Small intestine (tissue), 7 donors: Measurements from ENCODE around the gene MAPRE3. TPM values are rescaled to one million over a fixed set of nuclear protein-coding genes. Genes with fewer than 3 reads are reported as not detected.

Experiments
- DNase-seq, 2 donors: peaks; one replicate each; pipeline versions ENCODE4 v3.0.0 to v3.0.0-alpha.2; 2013
- FAIRE-seq: peaks from 2 replicates; lab custom pipeline; 2012; peaks lifted over from hg19 to GRCh38; lab: Jason Lieb, UNC
- H3K27ac ChIP-seq, 3 donors: one replicate each; pipeline ENCODE4 v1.5.1; 2013; ENCODE audit warnings: low read length in 2 of 3, mild to moderate bottlenecking in 2 of 3, control low read depth in 1 of 3, inconsistent platforms in 1 of 3, low read depth in 1 of 3, moderate library complexity in 1 of 3
- H3K27me3 ChIP-seq, 3 donors: one replicate each; pipeline ENCODE4 v1.6.1; 2013; ENCODE audit warnings: low read length in 3 of 3, inconsistent platforms in 1 of 3; ENCODE audit not compliant: control insufficient read depth in 3 of 3, insufficient read depth in 3 of 3
- H3K36me3 ChIP-seq, 3 donors: one replicate each; pipeline ENCODE4 v1.6.1; 2013; ENCODE audit warnings: low read length in 3 of 3, inconsistent platforms in 1 of 3, low read depth in 1 of 3, mild to moderate bottlenecking in 1 of 3, moderate library complexity in 1 of 3; ENCODE audit not compliant: control insufficient read depth in 3 of 3, insufficient read depth in 2 of 3
- H3K4me1 ChIP-seq, 3 donors: one replicate each; pipeline ENCODE4 v1.6.1; 2013; ENCODE audit warnings: low read length in 2 of 3, inconsistent platforms in 1 of 3, low read depth in 1 of 3, mild to moderate bottlenecking in 1 of 3, moderate library complexity in 1 of 3; ENCODE audit not compliant: control insufficient read depth in 3 of 3, insufficient read depth in 2 of 3
- H3K4me3 ChIP-seq, 3 donors: one replicate each; pipeline ENCODE4 v1.5.1; 2013; ENCODE audit warnings: low read length in 3 of 3, control low read depth in 1 of 3, inconsistent platforms in 1 of 3, low read depth in 1 of 3, mild to moderate bottlenecking in 1 of 3, moderate library complexity in 1 of 3
- H3K9me3 ChIP-seq, 2 donors: one replicate each; pipeline ENCODE4 v1.6.1; 2013; ENCODE audit warnings: low read depth in 1 of 2, low read length in 1 of 2; ENCODE audit not compliant: control insufficient read depth in 2 of 2, insufficient read depth in 1 of 2
- WGBS, 3 donors: extraction: QIAGEN DNeasy Blood & Tissue Kit; methylation state at CpG; one replicate each; pipeline ENCODE4 v1.1.7; 2013; 5-methylcytosine and 5-hydroxymethylcytosine counted together
- polyA plus RNA-seq, 4 donors: library from polyadenylated mRNA; stranded (reverse) in 3 of 4; unstranded in 1 of 4; fragments of 200-250 nt in 3 of 4; fragments of 120-200 nt in 1 of 4; gene quantifications; one replicate each; pipeline versions ENCODE4 v1.2.1 to v1.2.3, GENCODE V29; 2013
- donor health status: healthy with polysubstance abuse.
- donor health status: control.
- donor health status: control.
- donor health status: Bipolar disorder and iron deficiency.
- donor health status: healthy.

The MAPRE3 gene
- polyA plus RNA-seq, 4 donors = 2.9 to 11.1 (median 6.0) TPM

DNA sequence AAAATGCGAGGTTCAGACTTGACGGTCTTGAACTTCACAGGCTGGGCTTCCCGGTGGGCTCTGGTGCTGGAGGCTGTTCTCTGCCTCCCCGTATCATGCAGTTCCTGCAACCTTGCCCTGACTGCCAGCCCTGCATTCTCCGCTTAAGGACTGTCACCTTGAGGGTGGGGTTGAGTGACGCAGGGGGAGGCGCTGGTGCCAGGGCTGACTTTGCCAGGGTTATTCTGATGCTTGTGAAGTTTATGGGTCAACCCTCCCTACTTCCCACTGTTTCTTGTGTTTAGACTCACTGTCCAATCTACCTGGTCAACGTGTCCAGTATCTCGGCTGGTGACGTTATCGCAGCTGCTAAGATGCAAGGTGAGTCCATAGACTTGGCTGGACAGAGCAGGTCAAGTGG is 37.5 kb upstream of the MAPRE3 start:
- H3K4me1 ChIP-seq = no peaks in the 10 kb centered on the region
- H3K9me3 ChIP-seq = no peaks in the 10 kb centered on the region
- DNase-seq (peak in 1 of 2 donors; percentile 7), FAIRE-seq (no peak)
- H3K36me3 ChIP-seq = no peaks in the 10 kb centered on the region
- H3K27ac ChIP-seq = no peak overlapping the region
- peaks cover 0 to 7% (median 5%) of the 10 kb centered on the region in 3 donors for H3K27me3 ChIP-seq
- 43 to 76% (median 55%) methylated on average over 11 of the region's 11 CpGs for WGBS, 3 donors
- no peak overlapping the region for H3K4me3 ChIP-seq

GRCh38 chr2:26933431-26934334 is 36.8 kb upstream of the MAPRE3 start:
- Histone ChIP-seq H3K4me1 (no peaks in the 10 kb centered on the region), H3K4me3 (no peak overlapping the region), H3K36me3 (no peaks in the 10 kb centered on the region), H3K27me3 (peaks cover 0 to 7% (median 5%) of the 10 kb centered on the region in 3 donors), H3K27ac (no peak overlapping the region), H3K9me3 (no peaks in the 10 kb centered on the region)
- DNase-seq (no peak), FAIRE-seq (no peak)
- 78 to 84% (median 83%) methylated on average over 14 to 16 of the region's 16 CpGs for WGBS, 3 donors

GRCh38 chr2:26934335-26934724 is 36.1 kb upstream of the MAPRE3 start:
- H3K4me3 ChIP-seq = no peak overlapping the region
- H3K27me3 ChIP-seq = peaks cover 0 to 7% (median 5%) of the 10 kb centered on the region in 3 donors
- FAIRE-seq (no peak), DNase-seq (no peak)
- H3K36me3 ChIP-seq = no peaks in the 10 kb centered on the region
- 85 to 86% (median 86%) methylated on average over 10 of the region's 10 CpGs for WGBS, 3 donors
- H3K4me1 ChIP-seq = no peaks in the 10 kb centered on the region
- H3K9me3 ChIP-seq = no peaks in the 10 kb centered on the region
- H3K27ac ChIP-seq = no peak overlapping the region

DNA sequence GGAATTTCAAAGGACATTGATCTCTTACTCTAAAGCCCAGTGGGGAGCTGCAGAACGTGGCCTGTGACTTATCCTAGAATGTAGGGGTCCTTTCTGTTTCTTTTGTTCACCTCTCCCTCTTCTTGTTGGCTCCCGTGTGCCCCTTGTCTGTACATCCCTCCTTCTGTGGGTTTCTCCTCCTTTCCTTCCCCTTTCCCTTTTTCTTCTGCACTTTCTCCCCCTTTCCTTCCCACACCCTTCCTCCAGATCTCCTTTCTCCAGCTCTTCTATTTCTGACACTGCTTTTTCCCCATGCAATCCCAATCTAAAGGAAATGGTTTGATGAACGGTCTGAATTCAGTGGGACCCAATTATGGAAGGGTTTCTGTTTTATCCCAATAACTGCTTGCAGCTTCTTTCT is 35.5 kb upstream of the MAPRE3 start:
- DNase-seq = no peak
- Histone ChIP-seq H3K36me3 (no peaks in the 10 kb centered on the region), H3K4me3 (no peak overlapping the region), H3K9me3 (no peaks in the 10 kb centered on the region), H3K27me3 (peaks cover 0 to 5% (median 5%) of the 10 kb centered on the region in 3 donors), H3K4me1 (no peaks in the 10 kb centered on the region), H3K27ac (no peak overlapping the region)
- WGBS, 3 donors = 47 to 59% (median 54%) methylated on average over 2 to 3 of the region's 3 CpGs
- FAIRE-seq = no peak

- FAIRE-seq (no peak), DNase-seq (no peak)
- H3K4me1 ChIP-seq = no peaks in the 10 kb centered on the region
- H3K9me3 ChIP-seq = no peaks in the 10 kb centered on the region
- H3K36me3 ChIP-seq = no peaks in the 10 kb centered on the region
- WGBS, 3 donors = 77 to 88% (median 86%) methylated on average over 5 of the region's 5 CpGs
- peaks cover 0 to 3% (median 2%) of the 10 kb centered on the region in 3 donors for H3K27me3 ChIP-seq
- no peak overlapping the region for H3K27ac ChIP-seq
- H3K4me3 ChIP-seq = no peak overlapping the region
These were observed 33.6 kb upstream of the MAPRE3 start for GRCh38 chr2:26936855-26937254.

GRCh38 chr2:26938399-26939118 is 31.9 kb upstream of the MAPRE3 start:
- no peak for FAIRE-seq
- Histone ChIP-seq H3K4me1 (no peaks in the 10 kb centered on the region), H3K4me3 (no peak overlapping the region), H3K36me3 (no peaks in the 10 kb centered on the region), H3K27ac (no peak overlapping the region), H3K27me3 (peaks cover 0 to 15% (median 3%) of the 10 kb centered on the region in 3 donors), H3K9me3 (no peaks in the 10 kb centered on the region)
- 69 to 74% (median 70%) methylated on average over 10 of the region's 10 CpGs for WGBS, 3 donors
- no peak for DNase-seq

GRCh38 chr2:26940001-26940400 is 30.4 kb upstream of the MAPRE3 start:
- Histone ChIP-seq H3K27me3 (peaks cover 0 to 19% (median 3%) of the 10 kb centered on the region in 3 donors), H3K27ac (no peak overlapping the region), H3K9me3 (no peaks in the 10 kb centered on the region), H3K4me3 (no peak overlapping the region), H3K4me1 (no peaks in the 10 kb centered on the region), H3K36me3 (no peaks in the 10 kb centered on the region)
- 80 to 86% (median 84%) methylated on average over 9 of the region's 9 CpGs for WGBS, 3 donors
- DNase-seq = no peak
- no peak for FAIRE-seq

- WGBS, 3 donors = 60 to 73% (median 66%) methylated on average over 3 of the region's 3 CpGs
- Histone ChIP-seq H3K9me3 (no peaks in the 10 kb centered on the region), H3K27ac (no peak overlapping the region), H3K4me3 (no peak overlapping the region), H3K27me3 (peaks cover 0 to 19% (median 0%) of the 10 kb centered on the region in 3 donors), H3K36me3 (no peaks in the 10 kb centered on the region), H3K4me1 (no peaks in the 10 kb centered on the region)
- no peak for DNase-seq
- FAIRE-seq = no peak
These were observed 29.0 kb upstream of the MAPRE3 start for GRCh38 chr2:26941486-26941885.
